ENCODE measurements around the gene GPRC5C. TPM values are rescaled to one million over a fixed set of nuclear protein-coding genes. Genes with fewer than 3 reads are reported as not detected.
A peak's percentile ranks its signal among the peaks of the same experiment; 100 is the strongest.

Gene GPRC5C
- total RNA-seq, 2 donors from 2014 or later, result 66.3 to 186 TPM

- TF ChIP-seq POLR2A (IDR thresholded peaks at IDR 0.05) (no peak), POLR2AphosphoS5 (IDR thresholded peaks at IDR 0.05) (no peak), CTCF (IDR thresholded peaks at IDR 0.05) (no peak)
- Histone ChIP-seq H3K9me3 (no peaks in the 10 kb centered on the region), H3K36me3 (no peaks in the 10 kb centered on the region), H3K4me1 (replicated peaks) (peaks cover 23% of the 10 kb centered on the region), H3K27ac (no peak overlapping the region), H3K27me3 (replicated peaks; ENCODE audit: insufficient read depth) (no peaks in the 10 kb centered on the region), H3K4me3 (no peak overlapping the region)
- 84% methylated on average over 6 of the region's 6 CpGs for WGBS
- intact Hi-C loops (cut with DNase I), result loop anchor here (5.0 kb wide), 1 partner anchor 239 kb away; the partner anchor contains the start of gene TTYH2
- DNase-seq (ENCODE audit: low spot score), result no peak
Observed at GRCh38 chr17:74451557-74451956, 19.7 kb downstream of the GPRC5C start.

GRCh38 chr17:74452033-74452840 is 20.3 kb downstream of the GPRC5C start:
- TF ChIP-seq CTCF (IDR thresholded peaks at IDR 0.05), result no peak
- TF ChIP-seq POLR2AphosphoS5 (IDR thresholded peaks at IDR 0.05), result no peak
- no peak for TF ChIP-seq POLR2A (IDR thresholded peaks at IDR 0.05)
- Histone ChIP-seq H3K9me3 (no peaks in the 10 kb centered on the region), H3K4me1 (replicated peaks) (peaks cover 16% of the 10 kb centered on the region), H3K27ac (peak overlapping the region; percentile 87 to 88), H3K4me3 (no peak overlapping the region), H3K36me3 (no peaks in the 10 kb centered on the region), H3K27me3 (replicated peaks; ENCODE audit: insufficient read depth) (no peaks in the 10 kb centered on the region)
- intact Hi-C loops (cut with DNase I), result loop anchor here (5.0 kb wide), 1 partner anchor 240 kb away; the partner anchor contains the start of gene TTYH2
- WGBS, result 68% methylated on average over 16 of the region's 16 CpGs
- no peak for DNase-seq (ENCODE audit: low spot score)

- Histone ChIP-seq H3K4me1 (replicated peaks) (peaks cover 15% of the 10 kb centered on the region), H3K4me3 (peak overlapping the region; percentile 20 to 39), H3K27me3 (replicated peaks; ENCODE audit: insufficient read depth) (no peaks in the 10 kb centered on the region), H3K27ac (peak overlapping the region; percentile 87 to 88), H3K36me3 (no peaks in the 10 kb centered on the region), H3K9me3 (no peaks in the 10 kb centered on the region)
- intact Hi-C loops (cut with DNase I), result loop anchor here (5.0 kb wide), 1 partner anchor 241 kb away; the partner anchor contains the start of gene TTYH2
- TF ChIP-seq CTCF (IDR thresholded peaks at IDR 0.05) (no peak), POLR2A (IDR thresholded peaks at IDR 0.05) (peak; percentile 5)
- DNase-seq (ENCODE audit: low spot score), result no peak
- WGBS, result 49% methylated on average over 22 of the region's 22 CpGs
Observed at GRCh38 chr17:74452841-74453661, 21.2 kb downstream of the GPRC5C start.

GRCh38 chr17:74453665-74454196 is 21.8 kb downstream of the GPRC5C start:
- Histone ChIP-seq H3K4me3 (peak overlapping the region; percentile 20 to 39), H3K27ac (peak overlapping the region; percentile 87 to 88), H3K27me3 (replicated peaks; ENCODE audit: insufficient read depth) (no peaks in the 10 kb centered on the region), H3K36me3 (no peaks in the 10 kb centered on the region), H3K4me1 (replicated peaks) (peaks cover 15% of the 10 kb centered on the region), H3K9me3 (no peaks in the 10 kb centered on the region)
- no peak for TF ChIP-seq CTCF (IDR thresholded peaks at IDR 0.05)
- no peak for TF ChIP-seq POLR2A (IDR thresholded peaks at IDR 0.05)
- no peak for TF ChIP-seq POLR2AphosphoS5 (IDR thresholded peaks at IDR 0.05)
- DNase-seq (ENCODE audit: low spot score), result no peak
- intact Hi-C loops (cut with DNase I), result loop anchor here (5.0 kb wide), 1 partner anchor 241 kb away; the partner anchor contains the start of gene TTYH2
- WGBS, result 7% methylated on average over 23 of the region's 43 CpGs
